GDM1 (cell line): Measurements from ENCODE around the gene CSAG2.
"Not testable (repeated sequence)": the region's sequence is repeated elsewhere in the genome, so short reads cannot be mapped to it uniquely, and the experiment has no call there.

Source experiments
- DNase-seq: peaks from one replicate; lab custom pipeline; 2025; lab: John Stamatoyannopoulos, UW

Gene CSAG2, protein sequence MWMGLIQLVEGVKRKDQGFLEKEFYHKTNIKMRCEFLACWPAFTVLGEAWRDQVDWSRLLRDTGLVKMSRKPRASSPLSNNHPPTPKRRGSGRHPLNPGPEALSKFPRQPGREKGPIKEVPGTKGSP

DNA sequence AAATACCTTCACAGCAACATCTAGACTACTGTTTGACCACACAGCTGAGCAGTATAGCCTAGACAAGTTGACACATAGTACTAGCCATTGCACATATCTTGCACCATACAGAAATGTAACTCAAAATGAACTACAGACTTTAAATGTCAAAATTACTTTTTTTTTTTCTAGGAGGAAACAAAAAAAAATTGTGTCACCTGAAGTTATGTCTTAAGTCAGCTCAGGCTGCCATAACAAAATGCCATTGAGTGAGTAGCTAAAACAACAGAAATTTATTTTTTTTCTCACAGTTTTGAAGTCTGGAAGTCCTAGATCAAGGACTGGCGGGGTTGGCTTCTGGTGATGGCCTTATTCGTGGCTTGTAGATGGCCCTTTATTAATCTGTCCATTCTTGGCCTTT is at the start of gene CSAG2:
Gene CSAG2 (minus strand): TSS at position 101 of the 400 bp plus-strand sequence. CDS start 161 bp downstream, outside the sequence.
- not testable (repeated sequence) for DNase-seq

- DNase-seq = not testable (repeated sequence)
These were observed 45.8 kb upstream of the CSAG2 start for GRCh38 chrX:152754871-152755270.

DNA sequence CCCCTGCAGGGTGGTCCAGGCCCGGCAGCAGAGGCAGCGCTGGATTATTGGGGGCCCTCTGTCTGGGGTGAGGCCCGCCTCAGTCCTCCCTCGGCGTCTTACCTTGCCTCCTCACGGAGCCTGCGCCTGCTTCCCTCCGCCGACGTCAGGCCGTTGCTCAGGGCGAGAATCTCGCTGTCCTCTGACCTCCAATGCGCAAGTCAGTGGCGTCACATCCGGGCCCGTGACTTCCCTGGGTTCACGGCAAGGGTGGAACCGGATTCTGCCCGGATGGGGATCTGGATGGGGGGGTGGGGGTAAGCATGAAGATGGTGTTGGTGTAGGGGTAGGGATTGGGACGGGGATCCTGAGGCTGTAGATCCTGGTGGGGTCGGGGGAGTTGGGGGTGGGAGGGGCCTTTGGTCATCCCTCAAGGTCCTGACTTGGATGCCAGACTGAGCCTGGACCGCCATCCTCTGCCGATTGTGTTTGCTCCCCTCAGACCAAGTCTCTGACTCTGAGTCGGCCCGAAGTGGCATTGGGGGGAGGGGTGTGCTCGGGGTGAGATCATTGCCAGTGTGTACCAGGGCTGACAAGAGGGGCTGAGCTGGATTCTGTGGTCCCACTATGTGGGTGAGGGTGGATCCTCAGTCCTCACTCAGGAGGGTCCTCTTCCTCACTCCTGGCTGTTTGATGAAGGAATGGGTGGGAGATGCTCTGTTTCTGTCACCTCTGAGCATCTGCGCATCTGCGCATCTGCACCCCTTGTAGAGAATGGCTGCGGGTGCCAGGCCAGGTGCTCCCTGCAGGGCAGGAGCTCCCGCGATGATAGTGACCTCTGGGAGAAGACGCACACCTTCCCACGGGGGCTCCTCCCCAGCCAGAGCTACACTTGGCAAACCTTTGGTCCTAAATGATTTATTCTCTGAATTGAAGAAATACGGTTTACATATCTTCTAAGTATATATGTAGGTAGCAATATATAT is 44.9 kb upstream of the CSAG2 start, which contains the start of gene MAGEA2:
Gene MAGEA2 (minus strand): TSS at position 157 of the 965 bp plus-strand sequence. CDS start 2,479 bp downstream, outside the sequence.
- not testable (repeated sequence) for DNase-seq

- no peak for DNase-seq
These were observed 29.5 kb upstream of the CSAG2 start for GRCh38 chrX:152738560-152738959.

GRCh38 chrX:152736528-152736927 is 27.5 kb upstream of the CSAG2 start:
- DNase-seq = not testable (repeated sequence)

DNA sequence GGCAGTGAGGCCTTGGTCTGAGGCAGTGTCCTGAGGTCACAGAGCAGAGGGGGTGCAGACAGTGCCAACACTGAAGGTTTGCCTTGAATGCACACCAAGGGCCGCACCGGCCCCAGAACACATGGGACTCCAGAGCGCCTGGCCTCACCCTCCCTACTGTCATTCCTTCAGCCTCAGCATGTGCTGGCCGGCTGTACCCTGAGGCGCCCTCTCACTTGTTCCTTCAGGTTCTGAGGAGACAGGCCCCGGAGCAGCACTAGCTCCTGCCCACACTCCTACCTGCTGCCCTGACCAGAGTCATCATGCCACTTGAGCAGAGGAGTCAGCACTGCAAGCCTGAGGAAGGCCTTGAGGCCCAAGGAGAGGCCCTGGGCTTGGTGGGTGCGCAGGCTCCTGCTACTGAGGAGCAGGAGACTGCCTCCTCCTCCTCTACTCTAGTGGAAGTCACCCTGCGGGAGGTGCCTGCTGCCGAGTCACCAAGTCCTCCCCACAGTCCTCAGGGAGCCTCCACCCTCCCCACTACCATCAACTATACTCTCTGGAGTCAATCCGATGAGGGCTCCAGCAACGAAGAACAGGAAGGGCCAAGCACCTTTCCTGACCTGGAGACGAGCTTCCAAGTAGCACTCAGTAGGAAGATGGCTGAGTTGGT is 26.9 kb upstream of the CSAG2 start:
- DNase-seq = no peak

DNA sequence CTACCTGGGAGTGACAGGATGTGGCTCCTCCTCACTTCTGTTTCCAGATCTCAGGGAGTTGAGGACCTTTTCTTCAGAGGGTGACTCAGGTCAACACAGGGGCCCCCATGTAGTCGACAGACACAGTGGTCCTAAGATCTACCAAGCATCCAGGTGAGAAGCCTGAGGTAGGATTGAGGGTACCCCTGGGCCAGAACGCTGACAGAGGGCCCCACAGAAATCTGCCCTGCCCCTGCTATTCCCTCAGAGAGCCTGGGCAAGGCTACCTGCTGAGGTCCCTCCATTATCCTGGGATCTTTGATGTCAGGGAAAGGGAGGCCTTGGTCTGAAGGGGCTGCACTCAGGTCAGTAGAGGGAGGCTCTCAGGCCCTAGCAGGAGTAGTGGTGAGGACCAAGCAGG is 26.0 kb upstream of the CSAG2 start:
- DNase-seq = no peak

DNA sequence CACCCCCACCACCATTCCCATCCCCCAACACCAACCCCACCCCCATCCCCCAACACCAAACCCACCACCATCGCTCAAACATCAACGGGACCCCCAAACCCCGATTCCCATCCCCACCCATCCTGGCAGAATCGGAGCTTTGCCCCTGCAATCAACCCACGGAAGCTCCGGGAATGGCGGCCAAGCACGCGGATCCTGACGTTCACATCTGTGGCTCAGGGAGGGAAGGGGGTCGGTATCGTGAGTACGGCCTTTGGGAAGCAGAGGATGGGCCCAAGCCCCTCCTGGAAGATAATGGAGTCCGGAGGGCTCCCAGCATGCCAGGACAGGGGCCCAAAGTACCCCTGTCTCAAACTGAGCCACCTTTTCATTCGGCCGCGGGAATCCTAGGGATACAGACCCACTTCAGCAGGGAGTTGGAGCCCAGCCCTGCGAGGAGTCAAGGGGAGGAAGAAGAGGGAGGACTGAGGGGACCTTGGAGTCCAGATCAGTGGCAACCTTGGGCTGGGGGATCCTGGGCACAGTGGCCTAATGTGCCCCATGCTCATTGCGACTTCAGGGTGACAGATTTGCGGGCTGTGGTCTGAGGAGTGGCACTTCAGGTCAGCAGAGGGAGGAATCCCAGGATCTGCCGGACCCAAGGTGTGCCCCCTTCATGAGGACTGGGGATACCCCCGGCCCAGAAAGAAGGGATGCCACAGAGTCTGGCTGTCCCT is 25.2 kb upstream of the CSAG2 start:
- DNase-seq = not testable (repeated sequence)

GRCh38 chrX:152733261-152733975 is 24.3 kb upstream of the CSAG2 start, which contains the start of the genes CSAG1 and MAGEA12:
Gene CSAG1 (minus strand): TSS chrX:152733721. CDS start chrX:152732460, 1,261 bp downstream.
Gene MAGEA12 (plus strand): TSS chrX:152733757. CDS start chrX:152736162, 2,405 bp downstream.
- no peak for DNase-seq

DNA sequence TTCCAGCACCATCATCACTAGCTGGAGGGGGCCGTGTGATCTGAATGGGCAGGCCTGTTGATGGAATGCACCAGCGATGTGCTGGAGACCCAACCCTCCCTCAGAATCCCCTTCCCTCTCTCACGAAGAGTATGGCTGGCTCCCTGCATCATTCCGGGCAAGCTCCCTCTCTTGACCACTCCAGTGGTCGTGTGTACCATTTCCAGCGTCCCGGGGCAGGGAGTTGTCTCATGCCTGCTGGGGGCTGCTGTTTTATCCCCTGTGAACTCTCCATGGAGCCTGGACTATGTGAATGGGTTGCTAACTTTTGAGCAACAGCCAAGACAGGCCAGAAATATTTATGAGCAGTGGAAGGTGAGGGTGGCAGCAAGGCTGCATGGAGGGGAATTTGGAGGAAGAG is 16.3 kb upstream of the CSAG2 start:
- DNase-seq = no peak

GRCh38 chrX:152713815-152714787 is 5.0 kb upstream of the CSAG2 start, which contains the start of gene MAGEA2B:
Gene MAGEA2B (plus strand): TSS chrX:152714628. CDS start chrX:152717107, 2,479 bp downstream.
- DNase-seq = not testable (repeated sequence)

DNA sequence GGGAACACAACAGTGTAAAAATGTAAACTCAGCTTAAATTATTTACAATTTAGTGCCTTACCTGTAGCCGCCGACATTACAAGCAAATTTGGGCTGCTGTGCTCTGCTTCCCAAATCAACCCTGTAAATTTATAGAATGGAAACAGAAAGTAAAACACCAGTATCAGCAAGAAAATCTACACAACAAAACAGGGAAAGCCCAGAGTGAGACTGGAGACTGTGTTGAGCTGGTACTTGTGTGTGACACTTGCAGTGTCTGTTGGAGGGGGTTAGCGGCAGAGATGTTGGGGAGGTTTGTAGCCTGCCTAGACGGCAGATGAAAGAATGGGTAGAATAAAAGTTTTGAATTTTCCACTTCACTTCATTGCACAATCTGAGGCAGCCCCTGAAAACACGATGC is 4.1 kb upstream of the CSAG2 start:
- DNase-seq = not testable (repeated sequence)

- not testable (repeated sequence) for DNase-seq
These were observed 2.6 kb downstream of the CSAG2 start for GRCh38 chrX:152706500-152706899.

- DNase-seq = not testable (repeated sequence)
These were observed 8.7 kb downstream of the CSAG2 start for GRCh38 chrX:152700390-152700789.

DNA sequence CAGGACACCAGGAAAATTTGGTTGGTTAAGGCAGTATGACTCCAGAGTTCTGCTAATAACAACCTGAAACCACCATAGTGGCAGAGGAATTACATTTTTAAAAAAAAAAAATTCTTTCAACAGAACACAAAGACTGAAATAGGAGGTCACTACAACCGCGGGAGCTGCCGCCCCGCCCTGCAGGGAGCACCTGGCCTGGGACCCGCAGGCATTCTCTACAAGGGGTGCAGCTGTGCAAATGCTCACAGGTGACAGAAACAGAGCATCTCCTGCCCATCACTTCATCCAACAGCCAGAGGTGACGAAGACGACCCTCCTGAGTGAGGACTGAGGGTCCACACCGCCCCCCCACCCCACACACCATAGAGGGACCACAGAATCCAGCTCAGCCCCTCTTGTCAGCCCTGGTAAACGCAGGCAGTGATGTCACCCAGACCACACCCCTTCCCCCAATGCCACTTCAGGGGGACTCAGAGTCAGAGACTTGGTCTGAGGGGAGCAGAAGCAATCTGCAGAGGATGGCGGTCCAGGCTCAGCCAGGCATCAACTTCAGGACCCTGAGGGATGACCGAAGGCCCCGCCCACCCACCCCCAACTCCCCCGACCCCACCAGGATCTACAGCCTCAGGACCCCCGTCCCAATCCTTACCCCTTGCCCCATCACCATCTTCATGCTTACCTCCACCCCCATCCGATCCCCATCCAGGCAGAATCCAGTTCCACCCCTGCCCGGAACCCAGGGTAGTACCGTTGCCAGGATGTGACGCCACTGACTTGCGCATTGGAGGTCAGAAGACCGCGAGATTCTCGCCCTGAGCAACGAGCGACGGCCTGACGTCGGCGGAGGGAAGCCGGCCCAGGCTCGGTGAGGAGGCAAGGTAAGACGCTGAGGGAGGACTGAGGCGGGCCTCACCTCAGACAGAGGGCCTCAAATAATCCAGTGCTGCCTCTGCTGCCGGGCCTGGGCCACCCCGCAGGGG is 10.8 kb downstream of the CSAG2 start, which contains the start of gene MAGEA3:
Gene MAGEA3 (plus strand): TSS at position 843 of the 980 bp plus-strand sequence. CDS start 2,039 bp downstream, outside the sequence.
- not testable (repeated sequence) for DNase-seq

- DNase-seq = not testable (repeated sequence)
These were observed 28.1 kb downstream of the CSAG2 start for GRCh38 chrX:152681012-152681411.

GRCh38 chrX:152674652-152675051 is 34.4 kb downstream of the CSAG2 start:
- DNase-seq = not testable (repeated sequence)

DNA sequence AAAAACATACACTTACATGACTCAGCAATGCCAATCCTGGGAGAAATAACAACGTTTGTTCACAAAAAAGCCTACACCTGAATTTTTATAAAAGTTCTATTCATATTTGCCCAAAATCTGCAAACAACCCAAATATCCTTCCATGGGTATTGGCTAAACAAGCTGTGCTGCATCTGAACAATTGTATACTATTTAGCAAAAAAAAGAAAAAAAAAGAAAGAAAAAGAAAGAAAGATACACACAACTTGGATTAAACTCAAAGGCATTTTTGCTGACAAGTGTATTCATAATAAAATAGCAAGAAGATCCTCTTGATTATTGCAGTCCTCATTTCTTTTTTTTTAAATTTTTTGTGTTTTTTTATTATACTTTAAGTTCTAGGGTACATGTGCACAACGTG is 34.9 kb downstream of the CSAG2 start:
- DNase-seq = no peak
